Thyroid gland (tissue), 4 donors: ENCODE measurements around the gene JAKMIP1.

Source experiments
- CTCF ChIP-seq, 6 experiments: fragments of 200-600 bp in 3 of 6; fragments of 450-650 bp in 3 of 6; sonication (generic) in 3 of 6; IDR thresholded peaks; one replicate each; pipeline ENCODE4 v1.5.1; 2016 to 2019; ENCODE audit warnings: antibody characterized with exemption in 6 of 6, mild to moderate bottlenecking in 2 of 6, inconsistent platforms in 1 of 6, moderate library complexity in 1 of 6
- POLR2A ChIP-seq, 2 donors: fragments of 450-650 bp; IDR thresholded peaks; one replicate each; pipeline ENCODE4 v1.6.1; 2017; ENCODE audit warnings: antibody characterized with exemption in 2 of 2, mild to moderate bottlenecking in 2 of 2, moderate library complexity in 1 of 2

GRCh38 chr4:6074758-6075157 is 125.6 kb downstream of the JAKMIP1 start:
- no peak for TF ChIP-seq CTCF (IDR thresholded peaks at IDR 0.05)
- TF ChIP-seq POLR2A (IDR thresholded peaks at IDR 0.05): no peak
